OCI-LY7 (cell line): ENCODE measurements around the gene CNTF. TPM values are rescaled to one million over a fixed set of nuclear protein-coding genes. Genes with fewer than 3 reads are reported as not detected.

ENCODE experiments used
- BruUV-seq: library from RNA; stranded (reverse); fragments of 400-500 nt; replicated peaks from 2 replicates; lab custom pipeline; 2021; lab: Mats Ljungman, UMichigan
- CTCF ChIA-PET: fragments of 300-600 bp; sonication (Branson Sonifier 250); formaldehyde crosslinking; loops from one replicate; lab custom pipeline; 2022; ENCODE audit warnings: antibody characterized with exemption; ENCODE audit not compliant: unreplicated experiment; lab: Charles Lee
- POLR2A ChIA-PET: fragments of 300-600 bp; sonication (Branson Sonifier 250); formaldehyde crosslinking; loops from one replicate; lab custom pipeline; 2022; ENCODE audit warnings: antibody characterized with exemption; lab: Charles Lee
- DNase-seq: peaks from one replicate; pipeline ENCODE4 v3.0.0-alpha.2; 2015; ENCODE audit warnings: low spot score
- H2AFZ ChIP-seq: fragments of 200-600 bp; sonication (generic), shearing (Covaris generic); 2 replicates; pipeline ENCODE4 v1.6.1; 2014; ENCODE audit warnings: mild to moderate bottlenecking, antibody characterized with exemption, low read length, moderate library complexity
- H3K27ac ChIP-seq: fragments of 200-600 bp; sonication (generic); 2 replicates; pipeline ENCODE4 v1.5.1; 2014; ENCODE audit warnings: mixed run types, low read depth, mild to moderate bottlenecking, moderate library complexity, low read length, inconsistent platforms; ENCODE audit not compliant: poor library complexity, severe bottlenecking
- H3K36me3 ChIP-seq: fragments of 200-600 bp; sonication (generic); 2 replicates; pipeline ENCODE4 v1.6.1; 2014; ENCODE audit warnings: mild to moderate bottlenecking, antibody characterized with exemption, low read length, moderate library complexity, mixed read lengths; ENCODE audit not compliant: insufficient read depth
- H3K4me1 ChIP-seq: fragments of 200-600 bp; sonication (generic); 2 replicates; pipeline ENCODE4 v1.5.1; 2014; ENCODE audit warnings: mild to moderate bottlenecking, low read length; ENCODE audit not compliant: insufficient read depth, poor library complexity, severe bottlenecking
- H3K4me2 ChIP-seq: fragments of 200-600 bp; sonication (generic); 2 replicates; pipeline ENCODE4 v1.6.1; 2014; ENCODE audit warnings: mild to moderate bottlenecking, low read length
- H3K4me3 ChIP-seq: fragments of 200-600 bp; sonication (generic); 2 replicates; pipeline ENCODE4 v1.5.1; 2014; ENCODE audit warnings: mild to moderate bottlenecking, low read depth, low read length; ENCODE audit not compliant: poor library complexity, severe bottlenecking
- H3K79me2 ChIP-seq: fragments of 200-600 bp; sonication (generic); 2 replicates; pipeline ENCODE4 v1.6.1; 2016; ENCODE audit warnings: low read depth, mild to moderate bottlenecking, low read length, moderate library complexity, mixed read lengths; ENCODE audit not compliant: insufficient read depth
- H3K9me2 ChIP-seq: fragments of 200-600 bp; sonication (generic); 2 replicates; pipeline ENCODE4 v1.6.1; 2016; ENCODE audit warnings: mild to moderate bottlenecking, low read length, mixed read lengths; ENCODE audit not compliant: insufficient read depth
- H3K9me3 ChIP-seq: fragments of 200-600 bp; sonication (generic); 2 replicates; pipeline ENCODE4 v1.6.1; 2014; ENCODE audit warnings: mild to moderate bottlenecking, mixed run types, low read length, mixed read lengths
- H4K20me1 ChIP-seq: fragments of 200-600 bp; sonication (generic); 2 replicates; pipeline ENCODE4 v1.6.1; 2014; ENCODE audit warnings: mild to moderate bottlenecking, antibody characterized with exemption, low read length, moderate library complexity, mixed read lengths; ENCODE audit not compliant: insufficient read depth
- EZH2phosphoT487 ChIP-seq: fragments of 200-600 bp; sonication (generic); IDR thresholded peaks from 2 replicates; pipeline ENCODE4 v1.6.1; 2018; ENCODE audit warnings: low read depth, borderline replicate concordance, mild to moderate bottlenecking, mixed run types, antibody characterized with exemption, low read length, moderate library complexity, mixed read lengths
- intact Hi-C: fragments of 100-400 bp; cut with micrococcal nuclease; formaldehyde crosslinking; loops from one replicate; pipeline ENCODE4 v1.10.0; 2022; ENCODE audit not compliant: unreplicated experiment
- total RNA-seq, 2 experiments: library from RNA; depleted of rRNA in 1 of 2; stranded (reverse); fragments of >200 nt in 1 of 2; shearing (Covaris generic) in 1 of 2; gene quantifications; 2 replicates each; pipeline ENCODE4 v1.2.3, GENCODE V29; 2014 to 2022
- TF ChIP-seq, protein P1 (sequence below): fragments of 200-600 bp; sonication (generic); conservative IDR thresholded peaks from 2 replicates; pipeline ENCODE4 v1.5.1; 2014; ENCODE audit warnings: mild to moderate bottlenecking, antibody characterized with exemption, low read length, moderate library complexity, mixed read lengths

Gene CNTF
- total RNA-seq, 2 experiments from 2014 or later: 3.3 to 3.4 TPM

- H3K27ac ChIP-seq: no peak overlapping the region
- H3K79me2 ChIP-seq: peaks cover 81% of the 10 kb centered on the region
- ChIA-PET CTCF (no interaction called here), POLR2A (interaction anchor here (0.6 to 2.4 kb wide), 10 partner anchors 10 to 501 kb away, joined by 3 to 12 read pairs (median 4); no protein-coding TSS in a partner anchor)
- peaks cover 85% of the 10 kb centered on the region for H3K36me3 ChIP-seq
- 0 out of 2 replicates have a peak, but pooled peaks cover 4% of the 10 kb centered on the region for H4K20me1 ChIP-seq
- H3K9me3 ChIP-seq: no peaks in the 10 kb centered on the region
- H2AFZ ChIP-seq: no peak overlapping the region
- H3K9me2 ChIP-seq: no peaks in the 10 kb centered on the region
- TF ChIP-seq EZH2phosphoT487: no peak
- TF ChIP-seq, protein P1, sequence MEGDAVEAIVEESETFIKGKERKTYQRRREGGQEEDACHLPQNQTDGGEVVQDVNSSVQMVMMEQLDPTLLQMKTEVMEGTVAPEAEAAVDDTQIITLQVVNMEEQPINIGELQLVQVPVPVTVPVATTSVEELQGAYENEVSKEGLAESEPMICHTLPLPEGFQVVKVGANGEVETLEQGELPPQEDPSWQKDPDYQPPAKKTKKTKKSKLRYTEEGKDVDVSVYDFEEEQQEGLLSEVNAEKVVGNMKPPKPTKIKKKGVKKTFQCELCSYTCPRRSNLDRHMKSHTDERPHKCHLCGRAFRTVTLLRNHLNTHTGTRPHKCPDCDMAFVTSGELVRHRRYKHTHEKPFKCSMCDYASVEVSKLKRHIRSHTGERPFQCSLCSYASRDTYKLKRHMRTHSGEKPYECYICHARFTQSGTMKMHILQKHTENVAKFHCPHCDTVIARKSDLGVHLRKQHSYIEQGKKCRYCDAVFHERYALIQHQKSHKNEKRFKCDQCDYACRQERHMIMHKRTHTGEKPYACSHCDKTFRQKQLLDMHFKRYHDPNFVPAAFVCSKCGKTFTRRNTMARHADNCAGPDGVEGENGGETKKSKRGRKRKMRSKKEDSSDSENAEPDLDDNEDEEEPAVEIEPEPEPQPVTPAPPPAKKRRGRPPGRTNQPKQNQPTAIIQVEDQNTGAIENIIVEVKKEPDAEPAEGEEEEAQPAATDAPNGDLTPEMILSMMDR: no peak
- no peak overlapping the region for H3K4me3 ChIP-seq
- peaks cover 26% of the 10 kb centered on the region for H3K4me1 ChIP-seq
- no peak overlapping the region for H3K4me2 ChIP-seq
- no peak for DNase-seq
- intact Hi-C loops: no loop called here
- BruUV-seq: no TSS peak
Measured at GRCh38 chr11:58606930-58607714, 15.3 kb upstream of the CNTF start.

DNA sequence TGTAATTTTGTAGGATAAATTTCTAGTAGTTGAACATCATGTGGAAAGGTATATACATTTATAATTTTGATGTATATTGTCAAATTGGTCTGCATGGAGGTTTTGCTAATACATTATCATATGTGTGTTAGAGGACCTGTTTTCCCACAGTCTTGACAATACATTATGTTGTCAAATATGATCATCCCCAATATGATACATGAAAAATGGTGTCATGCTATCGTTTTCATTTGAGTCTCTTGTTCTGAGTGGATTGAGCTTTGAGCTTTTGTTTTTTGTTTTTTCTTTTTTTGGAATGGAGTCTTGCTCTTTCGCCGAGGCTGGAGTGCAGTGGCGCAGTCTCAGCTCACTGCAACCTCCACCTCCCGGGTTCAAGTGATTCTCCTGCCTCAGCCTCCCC is 14.1 kb upstream of the CNTF start:
- H3K9me2 ChIP-seq: no peaks in the 10 kb centered on the region
- H3K79me2 ChIP-seq: peaks cover 69% of the 10 kb centered on the region
- ChIA-PET POLR2A (no interaction called here), CTCF (no interaction called here)
- no TSS peak for BruUV-seq
- no peaks in the 10 kb centered on the region for H3K9me3 ChIP-seq
- peaks cover 85% of the 10 kb centered on the region for H3K36me3 ChIP-seq
- no peak overlapping the region for H3K4me2 ChIP-seq
- H3K27ac ChIP-seq: no peak overlapping the region
- intact Hi-C loops: no loop called here
- no peak for DNase-seq
- H2AFZ ChIP-seq: no peak overlapping the region
- peaks cover 26% of the 10 kb centered on the region for H3K4me1 ChIP-seq
- TF ChIP-seq, protein P1: no peak
- TF ChIP-seq EZH2phosphoT487: no peak
- 0 out of 2 replicates have a peak, but pooled peaks cover 4% of the 10 kb centered on the region for H4K20me1 ChIP-seq
- no peak overlapping the region for H3K4me3 ChIP-seq

DNA sequence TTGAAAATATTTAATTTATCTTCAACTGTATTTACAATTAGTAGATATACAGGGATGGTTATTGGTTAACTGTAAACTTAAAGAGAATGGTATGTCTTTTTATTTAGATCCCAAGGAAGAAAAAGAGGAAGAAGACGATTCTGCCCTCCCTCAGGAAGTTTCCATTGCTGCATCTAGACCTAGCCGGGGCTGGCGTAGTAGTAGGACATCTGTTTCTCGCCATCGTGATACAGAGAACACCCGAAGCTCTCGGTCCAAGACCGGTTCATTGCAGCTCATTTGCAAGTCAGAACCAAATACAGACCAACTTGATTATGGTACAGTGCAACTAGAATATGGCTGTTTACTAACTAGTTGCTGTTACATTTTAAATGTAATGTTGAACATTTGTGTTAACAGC is 12.7 kb upstream of the CNTF start:
- no peak overlapping the region for H3K4me3 ChIP-seq
- no peaks in the 10 kb centered on the region for H3K9me3 ChIP-seq
- H3K9me2 ChIP-seq: no peaks in the 10 kb centered on the region
- no peak for DNase-seq
- BruUV-seq: no TSS peak
- ChIA-PET POLR2A (interaction anchor here (0.8 to 1.3 kb wide), 2 partner anchors 12 to 13 kb away, joined by 3 to 4 read pairs; no protein-coding TSS in a partner anchor), CTCF (no interaction called here)
- H2AFZ ChIP-seq: no peak overlapping the region
- H3K79me2 ChIP-seq: peaks cover 55% of the 10 kb centered on the region
- H3K4me1 ChIP-seq: peaks cover 30% of the 10 kb centered on the region
- H4K20me1 ChIP-seq: 0 out of 2 replicates have a peak, but pooled peaks cover 4% of the 10 kb centered on the region
- H3K27ac ChIP-seq: no peak overlapping the region
- intact Hi-C loops: no loop called here
- TF ChIP-seq, protein P1: no peak
- no peak for TF ChIP-seq EZH2phosphoT487
- peaks cover 85% of the 10 kb centered on the region for H3K36me3 ChIP-seq
- H3K4me2 ChIP-seq: no peak overlapping the region
